ENCODE measurements around the gene POC1A. TPM values are rescaled to one million over a fixed set of nuclear protein-coding genes. Genes with fewer than 3 reads are reported as not detected.

The POC1A gene
- total RNA-seq, 1 experiment from 2014 or later, result 8.6 TPM

- DNase-seq (ENCODE audit: low read depth), result no peak
Measured at GRCh38 chr3:52067046-52067445, 87.2 kb downstream of the POC1A start.

GRCh38 chr3:52065264-52065756, 88.9 kb downstream of the POC1A start:
- DNase-seq (ENCODE audit: low read depth), result no peak

- no peak for DNase-seq (ENCODE audit: low read depth)
Measured at GRCh38 chr3:52064561-52064960, 89.7 kb downstream of the POC1A start.

- DNase-seq (ENCODE audit: low read depth), result no peak
Measured at GRCh38 chr3:52063026-52063723, 91.0 kb downstream of the POC1A start.

- peak; percentile 96 for DNase-seq (ENCODE audit: low read depth)
Measured at GRCh38 chr3:52062505-52062904, 91.7 kb downstream of the POC1A start.

- no peak for DNase-seq (ENCODE audit: low read depth)
Measured at GRCh38 chr3:52061121-52061910, 92.9 kb downstream of the POC1A start.

- DNase-seq (ENCODE audit: low read depth), result no peak
Measured at GRCh38 chr3:52059781-52060180, 94.4 kb downstream of the POC1A start.

- DNase-seq (ENCODE audit: low read depth), result no peak
Measured at GRCh38 chr3:52057812-52058495, 96.3 kb downstream of the POC1A start.

GRCh38 chr3:52056968-52057811, 97.0 kb downstream of the POC1A start:
- DNase-seq (ENCODE audit: low read depth), result peak; percentile 97

- DNase-seq (ENCODE audit: low read depth), result peak; percentile 65
Measured at GRCh38 chr3:52056521-52056967, 97.7 kb downstream of the POC1A start, which contains the start of gene DUSP7. DUSP7 (minus strand) TSS chr3:52056571; CDS start chr3:52056366, 205 bp downstream.

- DNase-seq (ENCODE audit: low read depth), result peak; percentile 64
Measured at GRCh38 chr3:52055537-52056351, 98.5 kb downstream of the POC1A start.

- DNase-seq (ENCODE audit: low read depth), result no peak
Measured at GRCh38 chr3:52054661-52055511, 99.3 kb downstream of the POC1A start.

GRCh38 chr3:52053307-52054304, 100.6 kb downstream of the POC1A start:
- peak; percentile 33 for DNase-seq (ENCODE audit: low read depth)

GRCh38 chr3:52052831-52053306, 101.4 kb downstream of the POC1A start:
- DNase-seq (ENCODE audit: low read depth), result peak; percentile 84

- no peak for DNase-seq (ENCODE audit: low read depth)
Measured at GRCh38 chr3:52051444-52051843, 102.8 kb downstream of the POC1A start.

- DNase-seq (ENCODE audit: low read depth), result no peak
Measured at GRCh38 chr3:52050571-52050970, 103.7 kb downstream of the POC1A start.

GRCh38 chr3:52049503-52049902, 104.7 kb downstream of the POC1A start:
- no peak for DNase-seq (ENCODE audit: low read depth)

Measured in Daoy (cell line).